NCI-H446 treated with DMSO at 0.1 percent for 48 hours (cell line): Measurements from ENCODE around the gene SLC35F3.

Source experiments
- DNase-seq: peaks from one replicate; lab custom pipeline; 2025; lab: John Stamatoyannopoulos, UW

Gene SLC35F3

GRCh38 chr1:233972951-233973635, 68.6 kb downstream of the SLC35F3 start:
- no peak for DNase-seq

- no peak for DNase-seq
Measured at GRCh38 chr1:233975486-233975885, 71.0 kb downstream of the SLC35F3 start.

DNA sequence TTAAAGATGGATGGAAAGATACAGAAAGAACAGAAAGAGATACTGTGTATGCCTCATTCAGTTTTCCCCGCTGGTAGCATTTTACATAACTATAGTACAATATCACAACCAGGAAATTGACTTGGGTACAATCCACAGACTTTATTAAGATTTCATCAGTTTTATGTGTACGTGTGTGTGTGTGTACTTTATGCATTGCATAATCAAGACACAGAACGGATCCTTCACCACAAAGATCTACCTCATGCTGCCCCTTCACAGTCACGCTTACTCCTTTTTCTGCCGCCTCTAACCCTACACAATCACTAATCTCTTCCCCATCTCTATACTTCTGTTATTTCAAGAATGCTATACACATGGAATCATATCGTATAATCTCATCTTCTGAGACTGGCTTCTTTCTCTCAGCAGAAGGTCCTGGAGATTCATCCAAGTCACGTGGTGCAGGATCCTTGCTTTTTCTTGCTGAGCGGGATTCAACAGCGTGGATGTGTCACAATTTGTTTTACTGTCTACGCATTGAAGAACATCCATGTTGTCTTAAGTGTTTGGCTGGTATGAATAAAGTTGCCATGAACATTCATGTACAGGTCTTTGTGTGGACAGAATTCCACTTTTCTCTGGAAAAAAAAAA, 76.7 kb downstream of the SLC35F3 start:
- no peak for DNase-seq

GRCh38 chr1:233982827-233983518, 78.5 kb downstream of the SLC35F3 start:
- DNase-seq = no peak

DNA sequence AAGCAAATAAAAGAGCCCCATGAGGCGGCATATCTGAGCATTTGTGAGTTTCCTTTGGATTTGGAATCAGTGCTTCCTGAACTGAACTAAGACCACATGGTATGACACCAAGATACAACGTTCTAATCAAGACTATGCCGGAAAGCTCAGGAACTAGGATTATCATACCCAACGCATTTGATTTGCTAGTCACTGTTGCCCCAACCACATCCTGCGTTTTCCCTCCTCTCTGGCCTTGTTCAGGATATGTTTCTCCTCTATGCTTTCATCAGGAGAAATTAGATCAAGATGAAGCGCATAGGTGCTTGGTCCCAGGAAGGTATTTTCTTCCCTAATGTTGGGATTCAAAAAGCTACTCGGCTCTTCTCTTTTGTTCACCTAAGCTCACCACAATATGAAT, 79.3 kb downstream of the SLC35F3 start:
- no peak for DNase-seq

GRCh38 chr1:233988963-233989696, 84.7 kb downstream of the SLC35F3 start:
- no peak for DNase-seq

DNA sequence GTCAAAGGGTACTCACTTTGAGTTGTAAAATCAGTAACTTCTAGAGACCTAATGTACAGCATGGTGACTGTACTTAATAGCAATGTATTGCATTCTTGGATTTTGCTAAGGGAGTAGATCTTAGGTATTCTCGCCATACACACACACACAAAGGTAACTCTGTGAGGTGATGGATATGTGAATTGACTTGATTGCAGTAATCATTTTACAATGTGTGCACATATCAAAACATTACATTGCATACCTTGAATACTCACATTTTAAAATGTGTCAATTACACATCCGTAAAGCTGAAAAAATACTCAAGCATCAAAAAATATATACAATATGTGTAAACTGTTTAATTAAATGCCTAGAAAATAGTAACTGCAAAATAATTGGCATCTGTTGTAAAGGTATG, 86.0 kb downstream of the SLC35F3 start:
- no peak for DNase-seq

GRCh38 chr1:233993651-233994050, 89.2 kb downstream of the SLC35F3 start:
- DNase-seq = no peak

DNA sequence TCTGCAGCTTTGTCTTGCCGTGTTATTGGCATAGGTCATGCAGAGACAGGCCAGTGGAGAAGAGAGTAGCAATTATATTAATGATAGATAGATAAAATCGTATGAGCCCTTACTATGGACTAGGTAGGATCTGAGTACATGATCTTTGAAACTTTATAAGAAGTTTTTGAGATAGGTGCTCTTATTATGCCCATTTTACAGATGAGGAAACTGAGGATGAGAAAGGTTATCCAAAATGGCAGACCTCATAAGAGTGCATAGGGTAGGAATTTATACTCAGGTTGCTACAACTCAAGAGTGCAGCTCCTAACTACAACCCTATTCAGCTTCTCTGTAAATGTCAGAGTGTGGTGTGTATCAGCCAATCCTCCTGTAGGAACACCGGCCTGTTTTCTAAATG, 89.6 kb downstream of the SLC35F3 start:
- no peak for DNase-seq

DNA sequence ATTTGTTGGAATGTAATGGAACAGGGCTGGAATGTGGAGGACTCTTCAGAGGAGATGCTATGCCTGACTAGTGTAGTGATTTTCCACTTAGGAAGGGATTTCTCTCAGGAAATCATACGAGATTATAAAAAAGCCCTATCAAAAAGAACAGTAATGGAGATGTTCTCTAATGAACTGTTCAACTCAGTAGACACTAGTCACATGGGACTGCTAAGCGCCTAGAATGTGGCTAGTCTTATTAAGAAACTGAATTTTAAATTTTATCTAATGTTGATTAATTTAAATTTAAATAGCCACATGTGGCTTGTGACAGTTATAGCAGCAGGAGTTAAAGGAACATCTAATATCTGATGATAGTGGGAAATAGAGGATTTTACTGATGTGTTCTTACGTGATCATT, 94.0 kb downstream of the SLC35F3 start:
- no peak for DNase-seq

DNA sequence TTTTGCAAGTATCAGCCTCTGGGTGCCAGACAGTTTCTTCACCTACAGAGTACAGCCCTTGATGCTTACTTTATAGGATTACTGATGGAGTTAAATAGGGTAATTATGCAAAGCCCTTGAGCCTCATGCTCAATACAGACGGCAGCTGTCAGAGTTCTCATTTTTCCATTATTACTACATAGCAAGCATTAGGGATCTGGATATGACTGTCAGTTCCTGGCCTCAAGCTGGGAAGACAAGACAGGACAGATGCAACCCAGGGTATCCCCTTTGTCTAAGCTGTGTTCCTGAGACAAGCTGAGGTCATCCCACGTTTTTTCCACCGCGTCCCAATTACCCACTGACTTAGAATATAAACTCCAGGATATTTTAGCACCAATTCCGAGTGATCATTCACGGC, 94.4 kb downstream of the SLC35F3 start:
- peak; percentile 26 for DNase-seq

- no peak for DNase-seq
Measured at GRCh38 chr1:234000557-234001041, 96.1 kb downstream of the SLC35F3 start.

DNA sequence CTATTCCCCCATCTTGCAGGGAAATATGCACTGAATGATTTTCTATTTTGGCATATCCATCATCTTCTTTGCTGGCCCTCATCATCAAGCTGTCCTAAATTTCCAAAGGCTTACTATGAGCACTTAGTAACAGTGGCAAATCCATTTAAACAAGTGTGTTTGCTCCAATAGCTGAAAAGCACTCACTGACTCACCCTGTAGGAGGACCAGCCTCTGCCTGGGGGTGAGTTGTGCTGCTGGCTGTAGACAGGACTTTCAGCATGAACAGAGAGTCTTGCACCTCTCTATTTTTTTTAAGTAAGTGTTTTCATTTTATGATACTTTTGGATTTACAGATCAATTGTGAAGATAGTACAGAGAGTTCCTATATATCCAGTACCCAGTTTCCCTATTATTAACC, 97.3 kb downstream of the SLC35F3 start:
- DNase-seq = no peak

DNA sequence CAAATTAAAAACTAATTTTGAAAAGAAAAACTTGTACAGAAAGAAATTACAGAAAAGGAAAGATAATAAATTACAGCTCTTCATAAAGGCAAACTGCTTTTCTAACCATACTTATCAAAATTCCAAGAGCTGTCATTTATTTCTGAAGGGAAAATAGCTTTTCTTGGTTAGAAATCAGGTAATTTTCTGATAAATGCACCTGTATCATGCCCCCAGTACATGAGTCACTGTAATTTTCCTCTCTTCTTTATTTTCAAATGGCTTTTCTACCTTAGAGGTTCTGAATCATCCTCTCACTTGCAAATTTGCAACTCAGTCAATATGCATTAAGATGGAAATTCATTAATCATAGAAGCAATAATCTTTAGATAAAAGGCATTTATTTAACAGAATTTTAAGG, 100.1 kb downstream of the SLC35F3 start:
- no peak for DNase-seq

DNA sequence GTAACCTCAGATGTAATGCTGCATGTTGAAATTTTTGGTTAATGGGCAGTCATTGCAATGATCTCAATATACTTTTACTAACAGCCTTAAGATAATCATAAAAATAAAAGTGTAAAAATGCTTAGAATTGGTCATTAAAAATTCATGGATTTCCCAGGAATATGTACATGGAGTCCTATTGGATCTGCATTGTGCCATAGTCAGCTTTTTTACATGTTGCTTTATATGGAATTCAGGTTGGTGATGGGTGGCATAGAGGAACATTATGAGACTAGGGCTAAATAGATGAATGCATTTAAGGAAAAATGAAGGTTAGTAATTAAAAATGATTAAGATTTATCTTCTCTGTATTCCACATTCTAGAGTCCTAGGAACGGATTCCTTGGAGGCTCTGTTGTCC, 103.2 kb downstream of the SLC35F3 start:
- no peak for DNase-seq

GRCh38 chr1:234008591-234008990, 104.1 kb downstream of the SLC35F3 start:
- no peak for DNase-seq

- no peak for DNase-seq
Measured at GRCh38 chr1:234009668-234010067, 105.2 kb downstream of the SLC35F3 start.

- no peak for DNase-seq
Measured at GRCh38 chr1:234014208-234014607, 109.7 kb downstream of the SLC35F3 start.

- no peak for DNase-seq
Measured at GRCh38 chr1:234018816-234019215, 114.3 kb downstream of the SLC35F3 start.

DNA sequence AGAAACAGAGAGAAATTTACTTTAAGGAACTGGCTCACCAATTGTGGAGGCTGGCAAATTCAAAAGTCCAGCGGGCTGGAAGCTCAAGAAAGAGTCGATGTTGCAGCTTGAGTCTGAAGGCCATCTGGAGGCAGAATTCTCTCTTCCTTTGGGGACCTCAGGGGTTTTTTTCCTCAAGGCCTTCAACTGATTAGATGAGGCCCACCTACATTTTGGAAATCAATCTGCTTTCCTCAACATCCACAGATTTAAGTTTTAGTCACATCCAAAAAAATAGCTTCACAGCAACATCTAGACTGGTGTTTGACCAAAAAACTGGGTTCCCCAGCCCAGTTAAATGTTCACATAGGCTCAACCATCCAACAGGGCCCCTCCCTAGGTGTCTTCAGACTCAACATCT, 114.9 kb downstream of the SLC35F3 start:
- DNase-seq = no peak

GRCh38 chr1:234022302-234022701, 117.8 kb downstream of the SLC35F3 start:
- no peak for DNase-seq

- no peak for DNase-seq
Measured at GRCh38 chr1:234039603-234040002, 135.1 kb downstream of the SLC35F3 start.
